Immature natural killer cell (primary cell): Measurements from ENCODE around the gene LRSAM1. TPM values are rescaled to one million over a fixed set of nuclear protein-coding genes. Genes with fewer than 3 reads are reported as not detected.

ENCODE experiments used
- DNase-seq, 3 donors: peaks; one replicate each; pipeline ENCODE4 v3.0.0; 2022; ENCODE audit warnings: mixed read lengths in 1 of 3
- H3K27ac Mint-ChIP-seq, 6 donors: one replicate each; pipeline ENCODE4 v1.8.0; 2020; ENCODE audit warnings: mixed read lengths in 6 of 6, mild to moderate bottlenecking in 5 of 6, inconsistent platforms in 4 of 6, moderate library complexity in 3 of 6
- H3K27me3 Mint-ChIP-seq, 3 donors: one replicate each; pipeline ENCODE4 v1.8.0; 2020 to 2021; ENCODE audit warnings: low read depth in 3 of 3, mild to moderate bottlenecking in 3 of 3, mixed read lengths in 3 of 3, moderate library complexity in 3 of 3, inconsistent platforms in 1 of 3
- H3K36me3 Mint-ChIP-seq, 3 donors: one replicate each; pipeline ENCODE4 v1.8.0; 2020; ENCODE audit warnings: mixed read lengths in 3 of 3, inconsistent platforms in 2 of 3, mild to moderate bottlenecking in 2 of 3
- H3K4me1 Mint-ChIP-seq, 2 donors: one replicate each; pipeline ENCODE4 v1.8.0; 2020; ENCODE audit warnings: inconsistent platforms in 2 of 2, mild to moderate bottlenecking in 2 of 2, mixed read lengths in 2 of 2, moderate library complexity in 1 of 2
- H3K4me3 Mint-ChIP-seq, 5 donors: one replicate each; pipeline ENCODE4 v1.8.0; 2020; ENCODE audit warnings: mild to moderate bottlenecking in 5 of 5, mixed read lengths in 5 of 5, inconsistent platforms in 3 of 5, moderate library complexity in 3 of 5
- H3K9me3 Mint-ChIP-seq, 6 donors: one replicate each; pipeline ENCODE4 v1.8.0; 2020; ENCODE audit warnings: mild to moderate bottlenecking in 6 of 6, mixed read lengths in 6 of 6, inconsistent platforms in 4 of 6, moderate library complexity in 3 of 6
- polyA plus RNA-seq, 3 donors: library from polyadenylated mRNA; unstranded; fragments of 300-500 nt; fragmentation: Illumina TruSeq; gene quantifications; one replicate each; pipeline ENCODE4 v1.2.3, GENCODE V29; 2021

The LRSAM1 gene
- polyA plus RNA-seq, 3 donors from 2014 or later, result 2.7 to 6.4 (median 4.4) TPM

GRCh38 chr9:127444283-127444920 is 6.9 kb upstream of the LRSAM1 start:
- peaks cover 16 to 28% of the 10 kb centered on the region in 2 donors for H3K4me1 Mint-ChIP-seq
- no peak for DNase-seq
- H3K4me3 Mint-ChIP-seq, result no peak overlapping the region
- H3K9me3 Mint-ChIP-seq, result no peaks in the 10 kb centered on the region
- peak overlapping the region in 4 of 6 donors; percentile 49 to 79 (median 52) for H3K27ac Mint-ChIP-seq
- H3K27me3 Mint-ChIP-seq, result peaks cover 0 to 3% (median 2%) of the 10 kb centered on the region in 3 donors
- peaks cover 21 to 61% (median 25%) of the 10 kb centered on the region in 3 donors for H3K36me3 Mint-ChIP-seq

GRCh38 chr9:127444921-127445850 is 6.1 kb upstream of the LRSAM1 start:
- Mint-ChIP-seq H3K4me3 (no peak overlapping the region), H3K4me1 (peaks cover 24 to 36% of the 10 kb centered on the region in 2 donors), H3K36me3 (peaks cover 19 to 59% (median 23%) of the 10 kb centered on the region in 3 donors), H3K27ac (peak overlapping the region in 4 of 6 donors; percentile 38 to 94 (median 57)), H3K9me3 (no peaks in the 10 kb centered on the region), H3K27me3 (peaks cover 2 to 5% (median 4%) of the 10 kb centered on the region in 3 donors)
- DNase-seq, result no peak

GRCh38 chr9:127445851-127446712 is 5.2 kb upstream of the LRSAM1 start:
- Mint-ChIP-seq H3K36me3 (peaks cover 14 to 50% (median 14%) of the 10 kb centered on the region in 3 donors), H3K4me1 (peaks cover 30 to 44% of the 10 kb centered on the region in 2 donors), H3K27ac (peak overlapping the region in 5 of 6 donors; percentile 45 to 94 (median 59))

GRCh38 chr9:127446713-127447415 is 4.4 kb upstream of the LRSAM1 start:
- Mint-ChIP-seq H3K4me1 (peaks cover 36 to 44% of the 10 kb centered on the region in 2 donors), H3K4me3 (no peak overlapping the region), H3K9me3 (no peaks in the 10 kb centered on the region), H3K36me3 (peaks cover 11 to 47% (median 14%) of the 10 kb centered on the region in 3 donors), H3K27me3 (peaks cover 13 to 15% (median 13%) of the 10 kb centered on the region in 3 donors), H3K27ac (peak overlapping the region in 4 of 6 donors; percentile 40 to 94 (median 75))
- no peak for DNase-seq

More at GRCh38 chr9:127445851-127446712, 5.2 kb upstream of the LRSAM1 start:
- no peaks in the 10 kb centered on the region for H3K9me3 Mint-ChIP-seq
- no peak for DNase-seq
- peaks cover 9 to 14% (median 9%) of the 10 kb centered on the region in 3 donors for H3K27me3 Mint-ChIP-seq
- no peak overlapping the region for H3K4me3 Mint-ChIP-seq

GRCh38 chr9:127447416-127448111 is 3.7 kb upstream of the LRSAM1 start:
- DNase-seq, result no peak
- Mint-ChIP-seq H3K27me3 (peaks cover 13 to 15% (median 13%) of the 10 kb centered on the region in 3 donors), H3K9me3 (no peaks in the 10 kb centered on the region), H3K4me3 (no peak overlapping the region), H3K4me1 (peaks cover 41 to 49% of the 10 kb centered on the region in 2 donors), H3K27ac (peak overlapping the region; percentile 46 to 94 (median 80)), H3K36me3 (peaks cover 11 to 47% (median 14%) of the 10 kb centered on the region in 3 donors)

- no peak for DNase-seq
- Mint-ChIP-seq H3K4me1 (peaks cover 43 to 51% of the 10 kb centered on the region in 2 donors), H3K9me3 (no peaks in the 10 kb centered on the region), H3K36me3 (peaks cover 11 to 47% (median 14%) of the 10 kb centered on the region in 3 donors), H3K27ac (peak overlapping the region; percentile 71 to 96 (median 90)), H3K4me3 (peak overlapping the region in 3 of 5 donors; percentile 47 to 63 (median 55)), H3K27me3 (peaks cover 13 to 15% (median 13%) of the 10 kb centered on the region in 3 donors)
These were observed 3.1 kb upstream of the LRSAM1 start for GRCh38 chr9:127448112-127448805.

GRCh38 chr9:127449332-127449966 is 1.9 kb upstream of the LRSAM1 start:
- DNase-seq, result no peak
- peaks cover 13 to 15% (median 13%) of the 10 kb centered on the region in 3 donors for H3K27me3 Mint-ChIP-seq
- peaks cover 5 to 47% (median 11%) of the 10 kb centered on the region in 3 donors for H3K36me3 Mint-ChIP-seq
- H3K4me1 Mint-ChIP-seq, result peaks cover 48 to 51% of the 10 kb centered on the region in 2 donors
- no peaks in the 10 kb centered on the region for H3K9me3 Mint-ChIP-seq
- peak overlapping the region; percentile 90 to 97 (median 94) for H3K27ac Mint-ChIP-seq
- H3K4me3 Mint-ChIP-seq, result peak overlapping the region; percentile 92 to 96 (median 96)

GRCh38 chr9:127450243-127450760 is 1.0 kb upstream of the LRSAM1 start:
- no peak for DNase-seq
- H3K36me3 Mint-ChIP-seq, result peaks cover 0 to 38% (median 11%) of the 10 kb centered on the region in 3 donors
- H3K27ac Mint-ChIP-seq, result peak overlapping the region; percentile 90 to 97 (median 94)
- peaks cover 48 to 51% of the 10 kb centered on the region in 2 donors for H3K4me1 Mint-ChIP-seq
- H3K9me3 Mint-ChIP-seq, result no peaks in the 10 kb centered on the region
- H3K27me3 Mint-ChIP-seq, result peaks cover 13 to 15% (median 13%) of the 10 kb centered on the region in 3 donors
- peak overlapping the region; percentile 92 to 96 (median 96) for H3K4me3 Mint-ChIP-seq

- Mint-ChIP-seq H3K27ac (peak overlapping the region; percentile 90 to 97 (median 94)), H3K36me3 (peaks cover 5 to 34% (median 17%) of the 10 kb centered on the region in 3 donors), H3K4me1 (peaks cover 46 to 50% of the 10 kb centered on the region in 2 donors), H3K4me3 (peak overlapping the region; percentile 92 to 96 (median 96)), H3K9me3 (no peaks in the 10 kb centered on the region), H3K27me3 (peaks cover 11 to 14% (median 13%) of the 10 kb centered on the region in 3 donors)
- DNase-seq, result no peak
These were observed 223 bp downstream of the LRSAM1 start for GRCh38 chr9:127451608-127451857.

- H3K27me3 Mint-ChIP-seq, result peaks cover 11 to 14% (median 13%) of the 10 kb centered on the region in 3 donors
- DNase-seq, result peak in 1 of 3 donors; percentile 17
- H3K36me3 Mint-ChIP-seq, result peaks cover 8 to 30% (median 17%) of the 10 kb centered on the region in 3 donors
- H3K4me3 Mint-ChIP-seq, result peak overlapping the region; percentile 92 to 96 (median 96)
- peak overlapping the region; percentile 90 to 97 (median 94) for H3K27ac Mint-ChIP-seq
- H3K4me1 Mint-ChIP-seq, result peaks cover 43 to 50% of the 10 kb centered on the region in 2 donors
- H3K9me3 Mint-ChIP-seq, result no peaks in the 10 kb centered on the region
These were observed 747 bp downstream of the LRSAM1 start for GRCh38 chr9:127451858-127452656.
